T-helper 17 cell (primary cell): Measurements from ENCODE around the gene UFSP1. TPM values are rescaled to one million over a fixed set of nuclear protein-coding genes. Genes with fewer than 3 reads are reported as not detected.
"Not testable (repeated sequence)": the region's sequence is repeated elsewhere in the genome, so short reads cannot be mapped to it uniquely, and the experiment has no call there.

Source experiments
- ATAC-seq: fragments of 150-1000 bp; cut with Tn5 transposase; 2 replicates; pipeline ENCODE4 v1.10.0; 2021; ENCODE audit warnings: mild to moderate bottlenecking, moderate library complexity
- DNase-seq, 3 donors: peaks; one replicate each; pipeline versions ENCODE4 v3.0.0 to v3.0.0-alpha.2; 2020 to 2021
- H3K9me3 ChIP-seq: one replicate; pipeline ENCODE4 v1.7.0; 2013; ENCODE audit warnings: low read length, mild to moderate bottlenecking; ENCODE audit not compliant: control insufficient read depth, poor library complexity, severe bottlenecking
- H3K27ac Mint-ChIP-seq: one replicate; pipeline ENCODE4 v1.8.0; 2022; ENCODE audit warnings: mild to moderate bottlenecking, moderate library complexity, mixed read lengths
- H3K27me3 Mint-ChIP-seq: one replicate; pipeline ENCODE4 v1.8.0; 2022; ENCODE audit warnings: mixed read lengths
- H3K36me3 Mint-ChIP-seq: one replicate; pipeline ENCODE4 v1.8.0; 2022; ENCODE audit warnings: low read depth, mixed read lengths
- H3K4me1 Mint-ChIP-seq: one replicate; pipeline ENCODE4 v1.8.0; 2022; ENCODE audit warnings: mild to moderate bottlenecking, mixed read lengths
- H3K4me3 Mint-ChIP-seq: one replicate; pipeline ENCODE4 v1.8.0; 2022; ENCODE audit warnings: mild to moderate bottlenecking, moderate library complexity, mixed read lengths
- total RNA-seq, 4 donors: library from RNA in 2 of 4; stranded (reverse) in 2 of 4; gene quantifications; one replicate each; pipeline ENCODE4 v1.2.3 and lab custom pipeline; 2022 to 2026

The UFSP1 gene
- total RNA-seq, 2 donors from 2014 or later: 1.6 to 2.2 TPM

DNA sequence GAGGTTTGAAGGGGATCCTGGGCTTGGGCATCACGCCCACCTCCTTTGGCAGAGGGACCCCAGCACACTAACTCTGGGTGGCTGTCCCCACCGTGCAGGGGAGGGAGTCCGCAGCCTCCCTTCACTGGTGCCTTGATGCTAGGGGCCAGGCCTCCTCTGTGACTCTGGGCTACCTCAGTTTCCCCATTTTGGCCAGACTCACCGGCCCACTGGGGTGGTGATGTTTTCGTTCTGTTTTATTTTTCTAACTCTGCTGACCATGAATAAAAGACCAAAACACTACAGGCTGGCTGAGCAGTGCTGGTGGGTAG lies 22.8 kb downstream of the UFSP1 start:
- H3K27ac Mint-ChIP-seq: peak overlapping the region; percentile 89
- H3K9me3 ChIP-seq: no peaks in the 10 kb centered on the region
- peaks cover 7% of the 10 kb centered on the region for H3K4me1 Mint-ChIP-seq
- ATAC-seq (no peak), DNase-seq (no peak)
- no peaks in the 10 kb centered on the region for H3K27me3 Mint-ChIP-seq
- H3K36me3 Mint-ChIP-seq: peaks cover 4% of the 10 kb centered on the region
- peak overlapping the region; percentile 86 for H3K4me3 Mint-ChIP-seq

DNA sequence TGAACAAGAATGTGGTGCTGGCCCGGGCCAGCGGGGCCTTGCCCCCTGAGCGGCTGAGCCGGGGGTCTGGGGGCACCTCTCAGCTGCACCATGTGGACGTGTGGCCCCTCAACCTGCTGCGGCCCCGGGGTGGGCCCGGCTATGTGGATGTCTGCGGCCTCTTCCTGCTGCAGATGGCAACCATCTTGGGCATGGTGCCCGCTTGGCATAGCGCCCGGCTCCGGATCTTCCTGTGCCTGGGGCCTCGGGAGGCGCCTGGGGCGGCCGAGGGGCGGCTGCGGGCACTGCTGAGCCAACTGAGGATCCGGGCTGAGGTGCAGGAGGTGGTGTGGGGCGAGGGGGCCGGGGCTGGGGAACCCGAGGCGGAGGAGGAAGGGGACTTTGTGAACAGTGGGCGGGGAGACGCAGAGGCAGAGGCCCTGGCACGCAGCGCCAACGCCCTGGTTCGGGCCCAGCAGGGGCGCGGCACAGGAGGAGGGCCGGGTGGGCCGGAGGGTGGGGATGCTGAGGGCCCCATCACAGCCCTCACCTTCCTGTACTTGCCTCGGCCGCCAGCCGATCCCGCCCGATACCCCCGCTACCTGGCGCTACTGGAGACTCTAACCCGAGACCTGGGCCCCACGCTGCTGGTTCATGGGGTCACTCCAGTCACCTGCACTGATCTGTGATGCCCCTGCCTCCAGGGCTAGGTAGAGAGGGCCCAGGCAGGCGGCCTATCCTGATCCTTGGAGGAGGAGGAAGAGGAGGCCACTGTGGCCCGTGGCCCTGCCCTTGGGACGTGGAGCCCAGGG lies 23.4 kb downstream of the UFSP1 start:
- ATAC-seq (peak; percentile 32), DNase-seq (no peak)
- H3K4me1 Mint-ChIP-seq: peaks cover 7% of the 10 kb centered on the region
- H3K4me3 Mint-ChIP-seq: peak overlapping the region; percentile 86
- no peaks in the 10 kb centered on the region for H3K27me3 Mint-ChIP-seq
- H3K9me3 ChIP-seq: no peaks in the 10 kb centered on the region
- peaks cover 4% of the 10 kb centered on the region for H3K36me3 Mint-ChIP-seq
- H3K27ac Mint-ChIP-seq: peak overlapping the region; percentile 89

DNA sequence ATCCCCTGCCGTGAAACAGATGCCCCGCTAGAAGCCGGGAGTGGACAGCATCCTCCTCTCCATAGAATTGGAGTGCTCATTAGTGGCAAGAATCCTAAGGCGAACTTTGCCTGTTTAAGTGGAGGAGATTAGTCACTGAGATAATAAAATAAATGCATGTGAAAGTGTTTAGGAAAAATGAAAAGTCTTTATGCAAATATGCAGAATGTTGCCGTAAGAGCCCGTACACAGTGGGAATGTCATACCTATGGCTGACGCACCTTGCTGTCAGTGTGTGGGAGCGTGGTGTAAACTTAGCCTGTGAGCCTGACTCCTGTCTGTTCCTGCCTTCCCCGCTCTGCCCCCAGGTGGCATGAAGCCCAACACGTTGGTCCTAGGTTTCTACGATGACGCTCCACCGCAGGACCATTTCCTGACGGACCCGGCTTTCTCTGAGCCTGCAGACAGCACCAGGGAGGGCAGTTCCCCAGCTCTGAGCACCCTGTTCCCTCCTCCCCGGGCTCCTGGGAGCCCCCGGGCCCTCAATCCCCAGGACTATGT lies 24.1 kb downstream of the UFSP1 start:
- no peaks in the 10 kb centered on the region for H3K9me3 ChIP-seq
- H3K4me1 Mint-ChIP-seq: peaks cover 9% of the 10 kb centered on the region
- H3K27ac Mint-ChIP-seq: no peak overlapping the region
- H3K36me3 Mint-ChIP-seq: peaks cover 7% of the 10 kb centered on the region
- ATAC-seq (no peak), DNase-seq (no peak)
- H3K4me3 Mint-ChIP-seq: peak overlapping the region; percentile 39
- no peaks in the 10 kb centered on the region for H3K27me3 Mint-ChIP-seq

DNA sequence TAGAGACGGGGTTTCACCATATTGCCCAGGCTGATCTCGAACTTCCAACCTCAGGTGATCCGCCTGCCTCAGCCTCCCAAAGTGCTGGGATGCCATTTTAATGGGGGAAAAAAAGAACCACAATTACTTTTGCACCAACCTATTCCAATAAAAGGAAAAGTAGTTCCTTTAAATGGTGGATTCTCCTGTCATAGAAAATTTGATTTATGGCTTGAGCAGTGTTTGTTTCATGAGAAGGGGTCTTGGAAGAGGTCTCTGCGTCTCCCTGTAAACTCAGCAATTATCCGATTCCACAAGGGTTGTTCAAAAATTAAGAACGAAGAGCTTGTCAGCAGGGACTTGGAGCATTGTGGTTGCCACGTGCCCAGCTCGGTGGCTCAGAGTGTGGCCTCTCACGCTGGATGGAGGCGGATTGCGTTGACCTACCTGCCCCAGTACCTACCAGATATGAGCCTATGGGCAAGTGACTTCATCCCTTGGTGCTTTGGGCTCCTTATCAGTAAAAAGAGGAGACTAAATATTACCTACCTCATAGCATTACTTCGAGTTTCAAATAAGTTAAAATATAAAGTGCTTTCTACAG lies 25.2 kb downstream of the UFSP1 start:
- no peaks in the 10 kb centered on the region for H3K9me3 ChIP-seq
- no peak for DNase-seq
- Mint-ChIP-seq H3K36me3 (peaks cover 7% of the 10 kb centered on the region), H3K27me3 (no peaks in the 10 kb centered on the region), H3K4me1 (peaks cover 15% of the 10 kb centered on the region), H3K4me3 (no peak overlapping the region), H3K27ac (no peak overlapping the region)
- no peak for ATAC-seq

DNA sequence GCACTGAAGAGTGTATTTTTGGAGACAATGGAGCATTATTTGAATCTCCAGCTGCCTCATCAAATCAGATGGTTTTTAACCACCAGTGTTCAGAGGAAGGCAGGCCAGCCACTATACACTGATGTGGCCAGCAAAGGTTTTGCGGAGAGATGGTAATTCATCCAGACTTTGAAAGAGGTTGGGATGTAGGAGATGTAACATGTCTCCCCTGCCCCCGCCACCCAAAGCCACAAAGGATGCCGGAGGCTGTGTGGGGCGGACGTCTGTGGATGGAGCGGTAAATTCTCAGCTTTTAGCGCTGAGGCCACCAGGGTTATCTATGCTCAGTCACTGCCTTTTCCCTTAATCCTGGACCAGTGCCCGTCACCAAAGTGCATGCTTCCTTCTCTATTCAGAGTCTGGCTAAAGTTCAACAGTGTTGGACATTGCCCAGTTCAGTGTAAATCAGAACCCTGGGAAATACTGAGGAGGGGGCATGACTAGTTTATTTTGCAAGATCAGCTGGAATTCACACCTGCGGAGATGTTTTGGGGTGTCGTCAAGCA lies 26.0 kb downstream of the UFSP1 start:
- H3K9me3 ChIP-seq: no peaks in the 10 kb centered on the region
- no peaks in the 10 kb centered on the region for H3K27me3 Mint-ChIP-seq
- ATAC-seq: no peak
- H3K36me3 Mint-ChIP-seq: peaks cover 7% of the 10 kb centered on the region
- no peak overlapping the region for H3K4me3 Mint-ChIP-seq
- H3K4me1 Mint-ChIP-seq: peaks cover 18% of the 10 kb centered on the region
- no peak for DNase-seq
- no peak overlapping the region for H3K27ac Mint-ChIP-seq

DNA sequence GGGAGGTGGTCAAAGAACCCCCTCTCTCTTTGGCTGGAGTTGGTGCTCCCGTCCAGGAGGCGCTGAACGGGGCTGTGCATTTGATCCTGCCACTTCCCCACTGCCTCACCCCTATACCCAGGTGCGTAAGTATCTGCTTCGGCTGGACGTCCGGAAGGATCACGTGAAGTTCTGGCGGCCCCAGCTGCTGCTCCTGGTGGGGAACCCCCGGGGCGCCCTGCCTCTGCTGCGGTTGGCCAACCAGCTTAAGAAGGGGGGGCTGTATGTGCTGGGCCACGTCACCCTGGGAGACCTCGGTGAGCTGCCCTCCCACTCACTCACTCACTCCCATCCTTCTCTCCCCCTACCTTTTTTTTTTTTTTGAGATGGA lies 27.9 kb downstream of the UFSP1 start:
- Mint-ChIP-seq H3K27ac (no peak overlapping the region), H3K4me3 (no peak overlapping the region), H3K36me3 (peaks cover 7% of the 10 kb centered on the region), H3K4me1 (peaks cover 15% of the 10 kb centered on the region), H3K27me3 (no peaks in the 10 kb centered on the region)
- no peak for ATAC-seq
- no peaks in the 10 kb centered on the region for H3K9me3 ChIP-seq
- no peak for DNase-seq

DNA sequence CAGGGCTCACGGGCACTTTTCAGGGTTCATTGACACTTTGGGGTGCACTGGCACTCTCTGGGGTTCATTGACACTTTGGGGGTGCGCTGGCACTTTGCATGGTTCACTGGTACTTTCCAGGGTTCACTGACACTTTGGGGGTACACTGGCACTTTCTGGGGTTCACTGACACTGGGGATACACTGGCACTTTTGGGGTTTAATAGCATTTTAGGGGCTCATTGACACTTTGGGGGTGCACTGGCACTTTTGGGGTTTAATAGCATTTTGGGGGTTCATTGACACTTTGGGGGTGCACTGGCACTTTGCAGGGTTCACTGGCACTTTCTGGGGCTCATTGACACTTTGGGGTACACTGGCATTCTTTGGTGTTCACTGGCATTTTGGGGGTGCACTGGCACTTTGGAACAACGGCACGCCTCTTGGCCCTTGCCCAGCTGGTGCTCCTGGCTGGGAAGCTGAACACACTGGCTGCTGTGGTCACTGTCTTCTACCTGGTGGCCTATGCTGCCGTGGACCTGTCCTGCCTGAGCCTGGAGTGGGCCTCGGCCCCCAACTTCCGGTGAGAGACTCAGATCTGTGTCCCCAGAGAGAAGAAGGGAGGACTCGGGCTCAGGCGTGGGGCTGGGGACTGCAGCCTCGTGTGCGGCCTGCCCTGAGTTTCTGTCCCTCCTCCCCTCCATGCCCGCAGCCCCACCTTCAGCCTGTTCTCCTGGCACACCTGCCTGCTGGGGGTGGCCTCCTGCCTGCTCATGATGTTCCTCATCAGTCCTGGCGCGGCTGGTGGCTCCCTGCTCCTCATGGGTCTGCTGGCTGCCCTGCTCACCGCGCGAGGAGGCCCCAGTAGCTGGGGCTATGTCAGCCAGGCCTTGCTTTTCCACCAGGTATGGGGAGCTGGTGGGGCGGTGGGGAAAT lies 28.6 kb downstream of the UFSP1 start:
- H3K9me3 ChIP-seq: no peaks in the 10 kb centered on the region
- ATAC-seq: no peak
- no peak for DNase-seq
- Mint-ChIP-seq H3K36me3 (peaks cover 7% of the 10 kb centered on the region), H3K4me3 (no peak overlapping the region), H3K27me3 (no peaks in the 10 kb centered on the region), H3K4me1 (peaks cover 15% of the 10 kb centered on the region), H3K27ac (no peak overlapping the region)

DNA sequence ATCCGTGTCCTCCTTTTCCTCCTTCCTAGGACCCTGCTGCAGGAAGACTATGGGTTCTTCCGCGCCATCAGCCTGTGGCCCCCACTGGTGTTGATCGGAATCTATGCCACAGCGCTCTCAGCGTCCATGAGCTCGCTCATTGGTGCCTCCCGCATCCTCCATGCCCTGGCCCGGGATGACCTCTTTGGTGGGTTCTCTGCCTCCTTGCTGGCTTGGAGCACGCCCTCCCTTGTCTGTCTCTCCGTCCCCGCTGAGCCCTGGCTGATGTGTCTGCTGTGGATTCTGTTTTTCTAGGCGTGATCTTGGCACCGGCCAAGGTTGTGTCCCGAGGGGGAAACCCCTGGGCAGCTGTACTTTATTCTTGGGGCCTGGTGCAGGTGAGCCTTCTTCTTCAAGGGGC lies 29.7 kb downstream of the UFSP1 start:
- ATAC-seq (no peak), DNase-seq (no peak)
- Mint-ChIP-seq H3K4me3 (no peak overlapping the region), H3K36me3 (peaks cover 7% of the 10 kb centered on the region), H3K27ac (peak overlapping the region; percentile 3), H3K4me1 (peaks cover 20% of the 10 kb centered on the region), H3K27me3 (no peaks in the 10 kb centered on the region)
- no peaks in the 10 kb centered on the region for H3K9me3 ChIP-seq

DNA sequence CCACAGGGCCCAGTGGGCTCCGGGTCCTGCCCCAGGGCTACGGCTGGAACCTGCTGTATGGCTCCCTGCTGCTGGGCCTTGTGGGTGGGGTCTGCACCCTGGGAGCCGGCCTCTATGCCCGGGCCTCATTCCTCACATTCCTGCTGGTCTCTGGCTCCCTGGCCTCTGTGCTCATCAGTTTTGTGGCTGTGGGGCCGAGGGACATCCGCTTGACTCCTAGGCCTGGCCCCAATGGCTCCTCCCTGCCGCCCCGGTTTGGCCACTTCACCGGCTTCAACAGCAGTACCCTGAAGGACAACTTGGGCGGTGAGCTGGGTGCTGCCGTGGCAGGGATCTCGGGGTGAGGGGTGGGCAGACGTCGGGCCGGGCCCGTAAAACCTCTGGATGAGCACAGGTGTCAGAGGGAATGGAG lies 32.6 kb downstream of the UFSP1 start:
- peaks cover 3% of the 10 kb centered on the region for H3K36me3 Mint-ChIP-seq
- no peaks in the 10 kb centered on the region for H3K9me3 ChIP-seq
- H3K4me3 Mint-ChIP-seq: no peak overlapping the region
- peak overlapping the region; percentile 9 for H3K27ac Mint-ChIP-seq
- ATAC-seq (no peak), DNase-seq (no peak)
- H3K4me1 Mint-ChIP-seq: peaks cover 38% of the 10 kb centered on the region
- no peaks in the 10 kb centered on the region for H3K27me3 Mint-ChIP-seq

DNA sequence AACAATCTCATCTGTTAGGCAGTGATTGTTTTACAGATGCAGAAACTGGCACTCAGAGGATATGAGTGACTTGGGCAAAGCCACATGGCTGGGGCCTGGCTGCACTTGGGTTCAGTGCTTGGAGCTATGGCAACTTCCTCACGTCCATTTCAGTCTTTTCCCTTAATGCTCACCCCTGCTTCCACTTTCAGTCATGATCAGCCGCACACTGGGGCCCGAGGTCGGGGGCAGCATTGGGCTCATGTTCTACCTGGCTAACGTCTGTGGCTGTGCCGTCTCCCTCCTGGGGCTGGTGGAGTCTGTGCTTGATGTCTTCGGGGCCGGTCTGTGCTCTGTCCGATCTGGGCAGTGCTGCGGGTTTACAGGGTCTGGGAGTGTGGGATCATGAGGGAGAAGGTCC lies 34.0 kb downstream of the UFSP1 start:
- peaks cover 39% of the 10 kb centered on the region for H3K4me1 Mint-ChIP-seq
- no peak overlapping the region for H3K27ac Mint-ChIP-seq
- H3K9me3 ChIP-seq: no peaks in the 10 kb centered on the region
- ATAC-seq (no peak), DNase-seq (no peak)
- H3K27me3 Mint-ChIP-seq: no peaks in the 10 kb centered on the region
- H3K36me3 Mint-ChIP-seq: no peaks in the 10 kb centered on the region
- H3K4me3 Mint-ChIP-seq: peak overlapping the region; percentile 12

DNA sequence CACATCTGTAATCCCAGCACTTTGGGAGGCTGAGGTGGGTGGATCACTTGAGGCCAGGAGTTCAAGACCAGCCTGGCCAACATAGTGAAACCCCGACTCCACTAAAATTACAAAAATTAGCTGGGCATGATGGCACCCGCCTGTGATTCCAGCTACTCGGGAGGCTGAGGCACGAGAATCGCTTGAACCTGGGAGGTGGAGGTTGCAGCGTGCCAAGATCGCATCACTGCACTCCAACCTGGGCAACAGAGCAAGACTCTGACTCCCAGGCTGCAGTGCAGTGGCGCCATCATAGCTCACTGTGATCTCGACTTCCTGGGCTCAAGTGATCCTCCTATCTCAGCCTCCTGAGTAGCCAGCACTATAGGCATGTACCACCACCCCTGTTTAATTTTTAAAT lies 34.6 kb downstream of the UFSP1 start:
- not testable (repeated sequence) for H3K4me3 Mint-ChIP-seq, H3K9me3 ChIP-seq, H3K36me3 Mint-ChIP-seq, H3K27ac Mint-ChIP-seq, H3K27me3 Mint-ChIP-seq, ATAC-seq, DNase-seq
- H3K4me1 Mint-ChIP-seq: peaks cover 36% of the 10 kb centered on the region

DNA sequence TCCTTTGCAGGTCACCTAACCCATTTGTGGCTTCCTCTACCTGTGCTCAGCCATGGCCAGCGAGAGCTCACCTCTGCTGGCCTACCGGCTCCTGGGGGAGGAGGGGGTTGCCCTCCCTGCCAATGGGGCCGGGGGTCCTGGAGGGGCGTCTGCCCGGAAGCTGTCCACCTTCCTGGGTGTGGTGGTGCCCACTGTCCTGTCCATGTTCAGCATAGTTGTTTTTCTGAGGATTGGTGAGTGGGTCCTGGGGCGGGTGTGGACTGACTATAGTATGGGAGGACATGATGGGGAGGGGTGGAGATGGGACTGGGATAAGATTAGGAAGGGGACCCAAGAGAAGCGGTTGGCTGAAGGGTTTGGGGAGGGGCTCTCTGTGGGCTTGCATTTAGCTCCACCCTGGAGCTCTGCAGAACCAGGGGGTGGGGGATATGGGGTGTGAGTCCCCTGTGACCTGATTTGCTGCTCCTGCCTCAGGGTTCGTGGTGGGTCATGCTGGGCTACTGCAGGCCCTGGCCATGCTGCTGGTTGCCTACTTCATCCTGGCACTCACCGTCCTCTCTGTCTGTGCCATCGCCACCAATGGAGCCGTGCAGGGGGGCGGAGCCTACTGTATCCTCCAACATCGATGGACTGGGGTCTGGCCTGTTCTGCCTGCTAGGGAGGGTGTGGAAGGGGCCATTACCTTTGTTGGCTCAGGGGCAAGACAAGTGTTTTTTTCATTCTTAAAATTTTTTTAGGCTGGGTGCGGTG lies 35.2 kb downstream of the UFSP1 start:
- peaks cover 33% of the 10 kb centered on the region for H3K4me1 Mint-ChIP-seq
- no peaks in the 10 kb centered on the region for H3K36me3 Mint-ChIP-seq
- ATAC-seq (no peak), DNase-seq (no peak)
- no peaks in the 10 kb centered on the region for H3K9me3 ChIP-seq
- H3K4me3 Mint-ChIP-seq: peak overlapping the region; percentile 97
- H3K27ac Mint-ChIP-seq: peak overlapping the region; percentile 47
- H3K27me3 Mint-ChIP-seq: no peaks in the 10 kb centered on the region
